CD4-positive, alpha-beta T cell (primary cell): ENCODE data around the gene NKX6-1. TPM values are rescaled to one million over a fixed set of nuclear protein-coding genes. Genes with fewer than 3 reads are reported as not detected.

Experiments
- ATAC-seq: fragments of 200-7000 bp; cut with Tn5 transposase; one replicate; pipeline ENCODE4 v1.10.0; 2022; ENCODE audit warnings: mild to moderate bottlenecking; ENCODE audit not compliant: poor library complexity
- CTCF ChIA-PET: fragments of 350-600 bp; sonication (Branson Sonifier 250); formaldehyde crosslinking; loops from one replicate; lab custom pipeline; 2021; ENCODE audit warnings: antibody characterized with exemption, inconsistent platforms; lab: Charles Lee
- POLR2A ChIA-PET: fragments of 350-600 bp; sonication (Branson Sonifier 250); formaldehyde crosslinking; loops from one replicate; lab custom pipeline; 2021; ENCODE audit warnings: antibody characterized with exemption, inconsistent platforms; lab: Charles Lee
- DNase-seq, 14 experiments: peaks; one replicate each; pipeline ENCODE4 v3.0.0-alpha.2; 2013 to 2020; ENCODE audit warnings: mixed read lengths in 2 of 14
- H3K27ac ChIP-seq, 2 donors: one replicate each; pipeline versions ENCODE4 v1.5.1 to v1.7.0; 2013; ENCODE audit warnings: low read length in 2 of 2, low read depth in 1 of 2, mild to moderate bottlenecking in 1 of 2
- H3K27me3 ChIP-seq, 2 experiments: 1 replicate in 1 of 2; 2 replicates in 1 of 2; pipeline versions ENCODE4 v1.6.1 to v1.7.0; 2013; ENCODE audit warnings: low read length in 2 of 2, control low read depth in 1 of 2, mild to moderate bottlenecking in 1 of 2, moderate library complexity in 1 of 2; ENCODE audit not compliant: insufficient read depth in 2 of 2, control insufficient read depth in 1 of 2
- H3K36me3 ChIP-seq: one replicate; pipeline ENCODE4 v1.6.1; 2013; ENCODE audit warnings: low read length, control low read depth; ENCODE audit not compliant: insufficient read depth
- H3K4me1 ChIP-seq: one replicate; pipeline ENCODE4 v1.6.1; 2013; ENCODE audit warnings: low read length, control low read depth; ENCODE audit not compliant: insufficient read depth
- H3K4me3 ChIP-seq: one replicate; pipeline ENCODE4 v1.5.1; 2013; ENCODE audit warnings: mild to moderate bottlenecking, low read length, moderate library complexity
- H3K9me3 ChIP-seq, 2 experiments: 1 replicate in 1 of 2; 2 replicates in 1 of 2; pipeline versions ENCODE4 v1.6.1 to v1.7.0; 2013; ENCODE audit warnings: low read length in 2 of 2, mild to moderate bottlenecking in 2 of 2, control low read depth in 1 of 2, moderate library complexity in 1 of 2; ENCODE audit not compliant: control insufficient read depth in 1 of 2, insufficient read depth in 1 of 2
- H3K27ac Mint-ChIP-seq: one replicate; pipeline ENCODE4 v1.8.0; 2020; ENCODE audit warnings: mixed read lengths
- H3K27me3 Mint-ChIP-seq: one replicate; pipeline ENCODE4 v1.8.0; 2021; ENCODE audit warnings: mixed read lengths
- H3K36me3 Mint-ChIP-seq: one replicate; pipeline ENCODE4 v1.8.0; 2021; ENCODE audit warnings: low read depth, mixed read lengths
- H3K4me1 Mint-ChIP-seq: one replicate; pipeline ENCODE4 v1.8.0; 2021; ENCODE audit warnings: low read depth, mixed read lengths
- H3K4me3 Mint-ChIP-seq: one replicate; pipeline ENCODE4 v1.8.0; 2020; ENCODE audit warnings: mild to moderate bottlenecking, mixed read lengths
- H3K9me3 Mint-ChIP-seq: one replicate; pipeline ENCODE4 v1.8.0; 2020; ENCODE audit warnings: mixed read lengths
- intact Hi-C, 2 experiments: fragments of 100-400 bp; cut with DNase I in 1 of 2; cut with micrococcal nuclease in 1 of 2; formaldehyde crosslinking; loops; one replicate each; pipeline versions ENCODE4 v1.15.1 to v1.9.0; 2023 to 2025; cut with DNase I, micrococcal nuclease
- total RNA-seq, 174 experiments: library from RNA in 2 of 174; stranded (reverse) in 2 of 174; gene quantifications; one replicate each; pipeline ENCODE4 v1.2.3 and lab custom pipeline; 2021 to 2026
- TF ChIP-seq, protein P1 (sequence below): fragments of 200-600 bp; IDR thresholded peaks from one replicate; pipeline ENCODE4 v1.8.0; 2022; ENCODE audit warnings: antibody characterized with exemption, mild to moderate bottlenecking

The NKX6-1 gene
- total RNA-seq, 2 experiments from 2014 or later, result not detected

DNA sequence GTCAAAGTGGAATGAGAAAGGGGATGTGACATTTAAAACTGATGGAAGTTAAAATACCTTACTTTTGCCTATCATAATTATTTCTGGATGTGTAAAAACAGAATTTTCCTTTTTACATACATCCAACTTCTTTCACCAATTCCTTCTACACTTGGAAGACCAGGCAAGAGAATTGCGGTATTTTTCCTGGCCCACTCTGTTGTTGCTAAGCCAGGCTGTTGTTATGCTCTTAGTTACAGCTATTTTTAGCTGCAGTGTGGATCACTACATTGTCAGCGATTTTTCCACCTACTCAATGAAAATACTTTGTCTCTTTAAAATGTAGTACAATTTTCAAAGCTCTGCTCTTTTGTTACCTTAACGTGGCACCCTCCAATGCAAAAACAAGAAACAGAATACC is 43.4 kb downstream of the NKX6-1 start:
- ATAC-seq (no peak), DNase-seq (no peak)
- Histone ChIP-seq H3K4me1 (no peaks in the 10 kb centered on the region), H3K27me3 (no peaks in the 10 kb centered on the region), H3K27ac (no peak overlapping the region), H3K36me3 (no peaks in the 10 kb centered on the region), H3K4me3 (no peak overlapping the region), H3K9me3 (no peaks in the 10 kb centered on the region)
- CTCF ChIA-PET, result interaction anchor here (0.7 kb wide), 1 partner anchor 14 kb away, joined by 3 read pairs; no protein-coding TSS in a partner anchor
- H3K4me3 Mint-ChIP-seq, result no peak overlapping the region
- no peaks in the 10 kb centered on the region for H3K4me1 Mint-ChIP-seq
- POLR2A ChIA-PET, result no interaction called here
- intact Hi-C loops, result no loop called here
- peaks cover 44% of the 10 kb centered on the region for H3K27me3 Mint-ChIP-seq
- H3K9me3 Mint-ChIP-seq, result no peaks in the 10 kb centered on the region
- no peak overlapping the region for H3K27ac Mint-ChIP-seq
- TF ChIP-seq, protein P1, sequence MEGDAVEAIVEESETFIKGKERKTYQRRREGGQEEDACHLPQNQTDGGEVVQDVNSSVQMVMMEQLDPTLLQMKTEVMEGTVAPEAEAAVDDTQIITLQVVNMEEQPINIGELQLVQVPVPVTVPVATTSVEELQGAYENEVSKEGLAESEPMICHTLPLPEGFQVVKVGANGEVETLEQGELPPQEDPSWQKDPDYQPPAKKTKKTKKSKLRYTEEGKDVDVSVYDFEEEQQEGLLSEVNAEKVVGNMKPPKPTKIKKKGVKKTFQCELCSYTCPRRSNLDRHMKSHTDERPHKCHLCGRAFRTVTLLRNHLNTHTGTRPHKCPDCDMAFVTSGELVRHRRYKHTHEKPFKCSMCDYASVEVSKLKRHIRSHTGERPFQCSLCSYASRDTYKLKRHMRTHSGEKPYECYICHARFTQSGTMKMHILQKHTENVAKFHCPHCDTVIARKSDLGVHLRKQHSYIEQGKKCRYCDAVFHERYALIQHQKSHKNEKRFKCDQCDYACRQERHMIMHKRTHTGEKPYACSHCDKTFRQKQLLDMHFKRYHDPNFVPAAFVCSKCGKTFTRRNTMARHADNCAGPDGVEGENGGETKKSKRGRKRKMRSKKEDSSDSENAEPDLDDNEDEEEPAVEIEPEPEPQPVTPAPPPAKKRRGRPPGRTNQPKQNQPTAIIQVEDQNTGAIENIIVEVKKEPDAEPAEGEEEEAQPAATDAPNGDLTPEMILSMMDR, result no peak
- no peaks in the 10 kb centered on the region for H3K36me3 Mint-ChIP-seq

DNA sequence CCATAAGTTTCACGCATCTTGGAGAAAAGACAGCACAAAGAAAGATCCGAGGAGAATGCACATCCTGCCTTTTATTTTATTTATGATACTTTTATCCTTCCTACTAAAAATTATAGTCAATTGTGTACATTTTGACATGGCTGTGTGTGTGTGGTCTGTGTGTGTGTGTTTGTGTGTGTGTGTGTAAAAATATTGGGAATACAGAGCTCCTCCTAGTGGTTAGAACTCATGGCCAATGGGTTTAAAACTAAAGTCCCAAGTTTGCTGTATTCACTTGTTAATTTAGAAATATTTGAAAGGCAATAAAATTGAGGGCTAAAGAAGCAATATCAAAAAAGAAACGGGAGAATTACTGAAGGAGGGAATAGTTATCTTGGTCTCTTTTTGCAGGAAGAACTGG is 47.5 kb downstream of the NKX6-1 start:
- DNase-seq (no peak), ATAC-seq (no peak)
- Histone ChIP-seq H3K4me1 (no peaks in the 10 kb centered on the region), H3K27ac (no peak overlapping the region), H3K9me3 (no peaks in the 10 kb centered on the region), H3K36me3 (no peaks in the 10 kb centered on the region), H3K27me3 (no peaks in the 10 kb centered on the region), H3K4me3 (no peak overlapping the region)
- CTCF ChIA-PET, result no interaction called here
- no peaks in the 10 kb centered on the region for H3K4me1 Mint-ChIP-seq
- POLR2A ChIA-PET, result no interaction called here
- peaks cover 49% of the 10 kb centered on the region for H3K27me3 Mint-ChIP-seq
- H3K4me3 Mint-ChIP-seq, result no peak overlapping the region
- H3K9me3 Mint-ChIP-seq, result no peaks in the 10 kb centered on the region
- H3K36me3 Mint-ChIP-seq, result no peaks in the 10 kb centered on the region
- intact Hi-C loops, result no loop called here
- TF ChIP-seq, protein P1, result no peak
- H3K27ac Mint-ChIP-seq, result no peak overlapping the region

DNA sequence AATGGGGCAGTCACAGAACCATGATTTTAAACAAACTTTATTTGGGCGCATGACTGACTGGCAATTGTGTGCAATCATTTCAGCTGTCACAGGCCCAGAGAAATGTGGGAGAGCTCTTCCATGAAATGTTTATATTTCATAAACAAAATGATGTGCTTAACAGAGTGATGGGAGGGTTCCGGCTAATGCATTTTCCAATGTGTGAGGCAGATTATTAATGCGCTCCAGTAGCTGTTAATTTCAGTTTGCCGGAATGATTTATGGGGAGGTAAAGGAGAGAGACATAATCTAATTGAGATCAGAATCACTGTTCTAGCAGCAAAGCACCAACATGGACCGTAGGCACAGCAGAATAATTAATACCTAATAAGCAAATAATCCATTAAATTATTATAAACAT is 55.6 kb downstream of the NKX6-1 start:
- intact Hi-C loops, result no loop called here
- Histone ChIP-seq H3K9me3 (no peaks in the 10 kb centered on the region), H3K27ac (no peak overlapping the region), H3K36me3 (no peaks in the 10 kb centered on the region), H3K27me3 (peaks cover 0 to 4% of the 10 kb centered on the region in 2 experiments), H3K4me3 (no peak overlapping the region), H3K4me1 (no peaks in the 10 kb centered on the region)
- H3K36me3 Mint-ChIP-seq, result no peaks in the 10 kb centered on the region
- no peak for ATAC-seq
- H3K4me3 Mint-ChIP-seq, result no peak overlapping the region
- H3K27me3 Mint-ChIP-seq, result peaks cover 28% of the 10 kb centered on the region
- TF ChIP-seq, protein P1, result no peak
- H3K27ac Mint-ChIP-seq, result no peak overlapping the region
- ChIA-PET CTCF (no interaction called here), POLR2A (no interaction called here)
- no peaks in the 10 kb centered on the region for H3K9me3 Mint-ChIP-seq
- DNase-seq, result no peak
- no peaks in the 10 kb centered on the region for H3K4me1 Mint-ChIP-seq
